Urothelium cell line (cell line): Measurements from ENCODE around the gene YIF1B.
"Not testable (repeated sequence)": the region's sequence is repeated elsewhere in the genome, so short reads cannot be mapped to it uniquely, and the experiment has no call there.

Source experiments
- DNase-seq: peaks from one replicate; pipeline ENCODE4 v3.0.0; 2011; ENCODE audit warnings: low spot score, mixed read lengths
- FAIRE-seq: peaks from 2 replicates; lab custom pipeline; 2011; peaks lifted over from hg19 to GRCh38; lab: Jason Lieb, UNC

Gene YIF1B, protein sequence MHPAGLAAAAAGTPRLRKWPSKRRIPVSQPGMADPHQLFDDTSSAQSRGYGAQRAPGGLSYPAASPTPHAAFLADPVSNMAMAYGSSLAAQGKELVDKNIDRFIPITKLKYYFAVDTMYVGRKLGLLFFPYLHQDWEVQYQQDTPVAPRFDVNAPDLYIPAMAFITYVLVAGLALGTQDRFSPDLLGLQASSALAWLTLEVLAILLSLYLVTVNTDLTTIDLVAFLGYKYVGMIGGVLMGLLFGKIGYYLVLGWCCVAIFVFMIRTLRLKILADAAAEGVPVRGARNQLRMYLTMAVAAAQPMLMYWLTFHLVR

DNA sequence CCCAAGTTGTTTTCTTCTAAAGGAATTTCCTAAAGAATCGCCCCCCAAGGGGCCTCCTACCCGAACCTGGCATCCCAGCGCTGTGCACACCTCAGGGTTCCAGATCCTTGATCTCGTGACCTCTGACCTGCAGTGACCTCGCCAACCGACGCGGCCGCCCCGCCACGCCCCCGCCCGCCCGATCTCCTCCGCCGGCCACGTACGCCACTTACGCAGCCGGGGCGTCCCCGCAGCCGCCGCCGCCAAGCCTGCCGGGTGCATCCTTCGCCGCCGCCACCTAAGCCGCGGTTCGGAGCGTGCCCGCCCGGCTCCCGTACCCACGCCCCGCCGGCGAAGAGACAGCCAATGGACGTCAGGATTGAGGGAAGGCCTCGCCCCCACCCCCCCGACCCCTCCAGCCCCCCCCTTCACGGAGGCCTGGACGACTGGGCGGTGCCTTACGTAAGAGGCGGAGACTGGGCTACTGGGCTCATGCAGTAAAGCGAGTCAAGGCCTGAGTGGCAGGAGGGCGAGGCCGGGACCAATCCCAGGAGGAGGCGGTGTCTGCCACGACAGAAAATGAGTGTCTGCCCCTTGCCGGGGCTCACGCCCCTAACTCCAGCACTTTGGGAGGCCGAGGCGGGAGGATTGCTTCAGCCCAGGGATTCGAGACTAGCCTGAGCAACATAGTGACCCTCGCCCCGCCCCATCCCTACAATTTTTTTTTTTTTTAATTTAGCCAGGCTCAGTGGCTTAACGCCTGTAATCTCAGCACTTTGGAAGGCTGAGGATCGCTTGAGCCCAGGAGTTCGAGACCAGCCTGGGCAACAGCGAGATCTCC, at the start of gene YIF1B:
Gene YIF1B (minus strand): TSS at position 291 of the 820 bp plus-strand sequence. CDS start 30 bp downstream, at position 261.
- DNase-seq (peak; percentile 97), FAIRE-seq (peak; percentile 79)

DNA sequence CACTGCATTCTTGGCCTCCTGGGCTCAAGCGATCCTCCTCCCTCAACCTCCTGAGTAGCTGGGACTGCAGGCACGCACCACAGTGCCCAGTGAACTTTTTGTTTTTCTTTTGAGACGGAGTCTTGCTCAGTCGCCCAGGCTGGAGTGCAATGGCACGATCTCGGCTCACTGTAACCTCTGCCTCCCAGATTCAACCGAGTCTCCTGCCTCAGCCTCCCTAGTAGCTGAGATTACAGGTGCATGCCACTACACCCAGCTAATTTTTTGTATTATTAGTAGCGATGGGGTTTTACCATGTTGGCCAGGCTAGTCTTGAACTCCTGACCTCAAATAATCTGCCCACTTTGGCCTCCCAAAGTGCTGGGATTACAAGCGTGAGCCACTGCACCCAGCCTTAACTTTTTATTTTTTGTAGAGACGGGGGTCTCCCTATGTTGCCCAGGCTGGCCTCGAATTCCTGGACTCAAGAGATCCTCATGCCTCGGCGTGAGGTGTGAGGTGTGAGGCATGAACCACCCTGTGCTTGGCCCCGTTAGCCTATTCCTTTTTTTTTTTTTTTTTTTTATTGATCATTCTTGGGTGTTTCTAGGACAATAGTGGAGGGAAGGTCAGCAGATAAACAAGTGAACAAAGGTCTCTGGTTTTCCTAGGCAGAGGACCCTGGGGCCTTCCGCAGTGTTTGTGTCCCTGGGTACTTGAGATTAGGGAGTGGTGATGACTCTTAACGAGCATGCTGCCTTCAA, 47.4 kb upstream of the YIF1B start:
- FAIRE-seq, DNase-seq: not testable (repeated sequence)

- DNase-seq (peak; percentile 26), FAIRE-seq (no peak)
Observed at GRCh38 chr19:38362076-38362945, 46.6 kb upstream of the YIF1B start.

- FAIRE-seq = no peak
- peak; percentile 57 for DNase-seq
Observed at GRCh38 chr19:38361633-38362075, 45.9 kb upstream of the YIF1B start.

DNA sequence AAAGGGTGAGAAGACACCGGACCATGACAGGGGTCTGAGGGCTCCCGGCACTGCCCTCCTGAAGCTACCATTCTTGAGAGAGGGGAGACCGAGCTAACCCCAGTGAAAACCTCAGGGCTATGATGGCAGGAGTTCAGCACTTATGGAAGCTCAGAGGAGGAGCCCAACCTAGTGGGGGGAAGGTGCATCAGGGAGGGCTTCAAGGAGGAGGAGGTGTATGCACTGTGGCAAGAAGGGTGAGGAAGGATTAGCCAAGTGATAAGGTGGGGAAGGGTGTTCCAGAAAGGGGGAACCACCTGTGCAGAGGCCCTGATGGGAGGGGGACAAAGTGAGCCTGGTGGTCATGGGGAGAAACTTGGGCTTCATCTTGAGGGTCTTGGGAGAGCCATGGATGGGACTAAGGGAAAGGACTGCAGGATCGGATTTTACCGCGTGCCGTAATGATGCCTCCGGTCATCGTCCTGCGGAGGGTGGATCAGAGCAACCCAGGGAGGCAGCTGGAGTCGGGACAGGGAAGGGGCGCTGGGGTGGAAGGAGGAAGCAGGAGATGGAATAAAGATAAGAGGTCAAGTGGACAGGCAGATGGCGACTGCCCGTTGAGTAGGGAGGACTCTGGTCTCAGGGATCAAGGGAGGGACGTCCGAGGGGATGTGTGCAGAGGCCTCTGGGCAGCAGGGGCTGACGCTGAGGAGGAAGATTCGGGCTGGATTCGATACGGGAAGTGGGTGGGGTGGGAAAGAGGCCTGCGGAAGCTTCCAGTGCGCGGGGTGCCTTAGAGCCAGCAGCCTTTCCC, 45.3 kb upstream of the YIF1B start:
- FAIRE-seq (no peak), DNase-seq (no peak)

GRCh38 chr19:38360351-38360750, 44.6 kb upstream of the YIF1B start:
- no peak for DNase-seq
- FAIRE-seq = no peak

GRCh38 chr19:38359242-38360021, 43.7 kb upstream of the YIF1B start:
- no peak for DNase-seq
- FAIRE-seq = no peak

GRCh38 chr19:38358071-38358470, 42.3 kb upstream of the YIF1B start:
- no peak for FAIRE-seq
- no peak for DNase-seq

- no peak for DNase-seq
- FAIRE-seq = peak; percentile 53
Observed at GRCh38 chr19:38355728-38356725, 40.3 kb upstream of the YIF1B start.

DNA sequence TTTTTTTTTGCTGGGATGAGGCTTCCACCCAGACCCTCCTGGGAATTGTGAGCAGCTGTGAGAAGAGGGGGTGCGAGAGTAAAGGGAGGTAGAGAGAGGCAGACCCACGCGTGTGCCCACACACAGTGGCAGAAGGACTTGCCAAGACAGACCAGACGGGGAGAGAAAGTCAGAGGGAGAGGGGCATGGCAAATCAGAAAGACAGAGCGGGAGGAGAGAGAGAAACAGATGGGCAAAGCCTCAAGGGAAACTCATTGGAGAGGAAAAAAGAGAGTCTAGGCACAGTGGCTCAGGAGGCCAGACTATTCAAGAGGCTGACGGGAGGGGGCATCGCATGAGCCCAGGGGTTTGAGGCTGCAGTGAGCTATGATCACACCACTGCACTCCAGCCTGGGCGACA, 36.9 kb upstream of the YIF1B start:
- FAIRE-seq (no peak), DNase-seq (no peak)

DNA sequence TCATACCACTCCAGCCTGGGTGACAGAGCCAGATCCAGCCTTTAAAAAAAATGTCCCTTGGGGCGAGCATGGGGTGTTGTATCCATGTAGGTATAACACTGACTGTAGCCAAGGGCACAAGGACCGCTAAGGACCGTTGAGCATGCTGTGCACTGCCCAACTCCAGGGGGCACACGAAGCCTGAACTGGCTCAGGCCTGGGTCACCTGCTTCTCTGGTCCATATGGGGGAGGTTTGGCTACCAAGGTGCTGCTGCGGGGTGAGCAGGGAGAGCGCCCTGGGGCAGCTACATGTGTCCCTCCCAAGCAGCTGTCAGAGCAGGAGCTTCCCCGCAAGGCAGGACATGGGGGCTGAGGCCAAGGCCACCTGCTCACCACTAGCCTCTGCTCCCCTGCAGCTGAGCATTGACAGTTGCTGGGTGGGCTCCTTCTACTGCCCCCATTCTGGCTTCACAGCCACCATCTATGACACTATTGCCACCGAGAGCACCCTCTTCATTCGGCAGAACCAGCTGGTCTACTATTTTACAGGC, 36.2 kb upstream of the YIF1B start:
- no peak for FAIRE-seq
- DNase-seq = no peak

GRCh38 chr19:38350883-38351282, 35.1 kb upstream of the YIF1B start:
- DNase-seq (no peak), FAIRE-seq (no peak)

- DNase-seq (no peak), FAIRE-seq (no peak)
Observed at GRCh38 chr19:38346837-38347236, 31.1 kb upstream of the YIF1B start.

GRCh38 chr19:38340927-38341326, 25.2 kb upstream of the YIF1B start:
- FAIRE-seq = no peak
- DNase-seq = no peak

GRCh38 chr19:38339011-38339410, 23.3 kb upstream of the YIF1B start:
- FAIRE-seq = not testable (repeated sequence)

DNA sequence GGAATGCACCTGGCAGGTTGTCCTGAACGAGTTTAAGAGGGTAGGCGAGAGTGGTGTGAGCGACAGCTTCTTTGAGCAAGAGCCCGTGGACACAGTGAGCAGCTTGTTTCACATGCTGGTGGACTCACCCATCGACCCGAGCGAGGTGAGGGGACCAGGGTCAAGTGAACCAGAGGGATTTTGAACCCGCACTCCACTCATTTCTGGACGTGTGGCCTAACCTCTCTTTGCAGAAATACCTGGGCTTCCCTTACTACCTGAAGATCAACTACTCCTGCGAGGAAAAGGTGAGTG, 21.6 kb upstream of the YIF1B start:
- DNase-seq (no peak), FAIRE-seq (no peak)

More at GRCh38 chr19:38339011-38339410, 23.3 kb upstream of the YIF1B start:
- not testable (repeated sequence) for DNase-seq

DNA sequence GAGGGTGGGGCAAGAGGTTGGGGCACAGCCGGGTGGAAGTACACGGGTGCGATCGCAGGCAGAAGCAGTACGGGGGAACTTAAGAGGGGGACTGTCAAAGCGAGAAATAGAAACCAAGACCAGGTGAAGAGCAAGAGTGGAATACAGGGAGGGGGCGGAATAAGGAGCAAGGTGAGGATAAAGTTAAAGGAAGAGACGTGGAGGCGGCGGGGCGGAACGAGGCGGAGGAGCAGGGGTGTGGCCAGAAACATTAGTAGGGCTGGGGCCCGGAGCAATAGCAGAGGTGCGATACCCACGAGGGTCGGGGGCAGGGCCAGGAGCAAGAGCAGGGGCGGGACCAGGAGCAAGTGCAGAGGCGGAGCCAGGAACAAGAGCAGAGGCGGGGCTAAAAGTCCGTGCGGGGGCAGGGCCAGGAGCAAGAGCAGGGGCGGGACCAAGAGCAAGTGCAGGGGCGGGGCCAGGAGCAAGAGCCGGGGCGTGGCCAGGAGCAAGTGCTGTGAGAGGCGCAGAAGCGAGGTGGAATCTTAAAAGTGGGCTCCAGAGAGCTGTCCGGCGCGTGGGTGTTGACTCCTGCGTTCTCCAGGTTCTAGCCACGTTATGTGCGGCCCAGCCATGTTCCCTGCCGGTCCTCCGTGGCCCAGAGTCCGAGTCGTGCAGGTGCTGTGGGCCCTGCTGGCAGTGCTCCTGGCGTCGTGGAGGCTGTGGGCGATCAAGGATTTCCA, 21.1 kb upstream of the YIF1B start:
- DNase-seq = peak; percentile 91
- FAIRE-seq = peak; percentile 52
